ENCODE measurements around the gene ASTL.

GRCh38 chr2:96114546-96114902 lies 23.8 kb downstream of the ASTL start:
- TF ChIP-seq EZH2 (IDR thresholded peaks at IDR 0.05; ENCODE audit: insufficient read depth, poor library complexity, severe bottlenecking) (no peak), EZH2phosphoT487 (IDR thresholded peaks at IDR 0.05; ENCODE audit: insufficient read depth, low read depth) (no peak)

All from GM23248 (cell line).